Measurements from ENCODE around the gene SEPTIN8.

SEPTIN8 gene

DNA sequence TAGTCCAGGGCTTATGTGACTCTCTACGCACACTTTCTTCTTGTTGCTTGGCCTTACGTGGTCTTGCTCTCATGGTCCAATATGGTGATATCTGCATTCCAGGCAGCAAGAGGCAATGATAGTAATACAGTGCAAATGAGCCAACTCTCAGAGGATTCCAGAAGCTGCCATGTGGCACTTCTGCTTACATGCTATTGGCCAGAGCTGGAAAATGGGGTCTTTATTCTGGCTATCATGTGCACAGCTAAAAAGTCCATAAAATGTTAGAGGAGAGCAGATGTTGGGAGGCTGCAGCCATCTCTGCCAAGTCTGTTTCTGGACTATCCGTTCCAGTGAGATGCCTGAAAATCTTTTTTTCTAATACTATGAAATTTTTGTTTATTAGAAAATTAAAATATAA, 2.9 kb upstream of the SEPTIN8 start:
- Histone ChIP-seq H3K36me3 (ENCODE audit: control insufficient read depth, insufficient read depth, low read length) (no peaks in the 10 kb centered on the region), H3K4me3 (ENCODE audit: extremely low read depth, insufficient read depth, low read length, poor library complexity, severe bottlenecking) (no peak overlapping the region), H3K4me1 (ENCODE audit: control insufficient read depth, insufficient read depth, low read length, poor library complexity, severe bottlenecking) (peaks cover 20% of the 10 kb centered on the region), H3K27ac (ENCODE audit: low read depth, low read length, severe bottlenecking) (no peak overlapping the region), H3K9me3 (ENCODE audit: control insufficient read depth, low read length) (no peaks in the 10 kb centered on the region)
- WGBS, 2 experiments (ENCODE audit: insufficient coverage in 2 of 2) = 93 to 94% methylated on average over 2 of the region's 3 CpGs

GRCh38 chr5:132778856-132779255, 1.8 kb upstream of the SEPTIN8 start:
- Histone ChIP-seq H3K36me3 (ENCODE audit: control insufficient read depth, insufficient read depth, low read length) (no peaks in the 10 kb centered on the region), H3K4me3 (ENCODE audit: extremely low read depth, insufficient read depth, low read length, poor library complexity, severe bottlenecking) (no peak overlapping the region), H3K9me3 (ENCODE audit: control insufficient read depth, low read length) (no peaks in the 10 kb centered on the region), H3K27ac (ENCODE audit: low read depth, low read length, severe bottlenecking) (no peak overlapping the region), H3K4me1 (ENCODE audit: control insufficient read depth, insufficient read depth, low read length, poor library complexity, severe bottlenecking) (peaks cover 20% of the 10 kb centered on the region)
- WGBS, 2 experiments (ENCODE audit: insufficient coverage in 2 of 2) = 89 to 100% methylated on average over 3 to 4 of the region's 5 CpGs

GRCh38 chr5:132778129-132778528, 1.1 kb upstream of the SEPTIN8 start:
- H3K4me1 ChIP-seq (ENCODE audit: control insufficient read depth, insufficient read depth, low read length, poor library complexity, severe bottlenecking) = peaks cover 16% of the 10 kb centered on the region
- no peaks in the 10 kb centered on the region for H3K36me3 ChIP-seq (ENCODE audit: control insufficient read depth, insufficient read depth, low read length)
- WGBS, 2 experiments (ENCODE audit: insufficient coverage in 2 of 2) = 81 to 87% methylated on average over 3 of the region's 4 CpGs
- no peaks in the 10 kb centered on the region for H3K9me3 ChIP-seq (ENCODE audit: control insufficient read depth, low read length)
- H3K4me3 ChIP-seq (ENCODE audit: extremely low read depth, insufficient read depth, low read length, poor library complexity, severe bottlenecking) = no peak overlapping the region
- H3K27ac ChIP-seq (ENCODE audit: low read depth, low read length, severe bottlenecking) = no peak overlapping the region

DNA sequence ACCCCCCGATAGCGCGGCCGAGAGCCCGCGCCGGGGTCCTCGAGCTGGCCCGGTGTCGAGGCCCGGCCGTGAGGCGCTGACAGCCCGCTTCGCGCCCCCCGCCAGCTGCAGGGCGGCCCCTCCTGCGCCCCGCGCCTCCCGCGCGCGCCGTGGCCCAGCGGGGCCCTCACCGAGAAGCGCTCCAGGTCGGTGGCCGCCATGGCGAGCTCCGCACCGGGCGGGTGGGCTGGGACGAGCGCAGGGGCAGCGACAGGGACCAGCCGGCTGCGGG, 166 bp downstream of the SEPTIN8 start:
- WGBS, 2 experiments (ENCODE audit: insufficient coverage in 2 of 2) = 0% methylated on average over 30 to 37 of the region's 40 CpGs
- no peak overlapping the region for H3K27ac ChIP-seq (ENCODE audit: low read depth, low read length, severe bottlenecking)
- H3K9me3 ChIP-seq (ENCODE audit: control insufficient read depth, low read length) = no peaks in the 10 kb centered on the region
- H3K36me3 ChIP-seq (ENCODE audit: control insufficient read depth, insufficient read depth, low read length) = no peaks in the 10 kb centered on the region
- H3K4me3 ChIP-seq (ENCODE audit: extremely low read depth, insufficient read depth, low read length, poor library complexity, severe bottlenecking) = peak overlapping the region; percentile 68
- H3K4me1 ChIP-seq (ENCODE audit: control insufficient read depth, insufficient read depth, low read length, poor library complexity, severe bottlenecking) = peaks cover 19% of the 10 kb centered on the region

GRCh38 chr5:132776131-132776937, 705 bp downstream of the SEPTIN8 start:
- Histone ChIP-seq H3K36me3 (ENCODE audit: control insufficient read depth, insufficient read depth, low read length) (no peaks in the 10 kb centered on the region), H3K9me3 (ENCODE audit: control insufficient read depth, low read length) (no peaks in the 10 kb centered on the region), H3K4me1 (ENCODE audit: control insufficient read depth, insufficient read depth, low read length, poor library complexity, severe bottlenecking) (peaks cover 18% of the 10 kb centered on the region), H3K27ac (ENCODE audit: low read depth, low read length, severe bottlenecking) (no peak overlapping the region), H3K4me3 (ENCODE audit: extremely low read depth, insufficient read depth, low read length, poor library complexity, severe bottlenecking) (peak overlapping the region; percentile 68)
- WGBS, 2 experiments (ENCODE audit: insufficient coverage in 2 of 2) = 4 to 5% methylated on average over 17 to 32 of the region's 39 CpGs

- H3K27ac ChIP-seq (ENCODE audit: low read depth, low read length, severe bottlenecking) = peak overlapping the region; percentile 19
Observed at GRCh38 chr5:132775476-132775961, 1.5 kb downstream of the SEPTIN8 start.

GRCh38 chr5:132774896-132775295, 2.1 kb downstream of the SEPTIN8 start:
- no peak overlapping the region for H3K27ac ChIP-seq (ENCODE audit: low read depth, low read length, severe bottlenecking)
- no peak overlapping the region for H3K4me3 ChIP-seq (ENCODE audit: extremely low read depth, insufficient read depth, low read length, poor library complexity, severe bottlenecking)
- H3K36me3 ChIP-seq (ENCODE audit: control insufficient read depth, insufficient read depth, low read length) = peaks cover 2% of the 10 kb centered on the region
- peaks cover 27% of the 10 kb centered on the region for H3K4me1 ChIP-seq (ENCODE audit: control insufficient read depth, insufficient read depth, low read length, poor library complexity, severe bottlenecking)
- 96 to 100% methylated on average over 4 to 5 of the region's 5 CpGs for WGBS, 2 experiments (ENCODE audit: insufficient coverage in 2 of 2)
- H3K9me3 ChIP-seq (ENCODE audit: control insufficient read depth, low read length) = no peaks in the 10 kb centered on the region

More at GRCh38 chr5:132775476-132775961, 1.5 kb downstream of the SEPTIN8 start:
- H3K4me3 ChIP-seq (ENCODE audit: extremely low read depth, insufficient read depth, low read length, poor library complexity, severe bottlenecking) = no peak overlapping the region
- peaks cover under 1% of the 10 kb centered on the region for H3K36me3 ChIP-seq (ENCODE audit: control insufficient read depth, insufficient read depth, low read length)
- peaks cover 26% of the 10 kb centered on the region for H3K4me1 ChIP-seq (ENCODE audit: control insufficient read depth, insufficient read depth, low read length, poor library complexity, severe bottlenecking)
- WGBS, 2 experiments (ENCODE audit: insufficient coverage in 2 of 2) = 88 to 92% methylated on average over 4 to 6 of the region's 7 CpGs
- no peaks in the 10 kb centered on the region for H3K9me3 ChIP-seq (ENCODE audit: control insufficient read depth, low read length)

GRCh38 chr5:132774406-132774805, 2.6 kb downstream of the SEPTIN8 start:
- Histone ChIP-seq H3K9me3 (ENCODE audit: control insufficient read depth, low read length) (no peaks in the 10 kb centered on the region), H3K4me1 (ENCODE audit: control insufficient read depth, insufficient read depth, low read length, poor library complexity, severe bottlenecking) (peaks cover 27% of the 10 kb centered on the region), H3K27ac (ENCODE audit: low read depth, low read length, severe bottlenecking) (no peak overlapping the region), H3K4me3 (ENCODE audit: extremely low read depth, insufficient read depth, low read length, poor library complexity, severe bottlenecking) (no peak overlapping the region), H3K36me3 (ENCODE audit: control insufficient read depth, insufficient read depth, low read length) (peaks cover 2% of the 10 kb centered on the region)
- 100% methylated on average over 2 of the region's 3 CpGs for WGBS, 2 experiments (ENCODE audit: insufficient coverage in 2 of 2)

DNA sequence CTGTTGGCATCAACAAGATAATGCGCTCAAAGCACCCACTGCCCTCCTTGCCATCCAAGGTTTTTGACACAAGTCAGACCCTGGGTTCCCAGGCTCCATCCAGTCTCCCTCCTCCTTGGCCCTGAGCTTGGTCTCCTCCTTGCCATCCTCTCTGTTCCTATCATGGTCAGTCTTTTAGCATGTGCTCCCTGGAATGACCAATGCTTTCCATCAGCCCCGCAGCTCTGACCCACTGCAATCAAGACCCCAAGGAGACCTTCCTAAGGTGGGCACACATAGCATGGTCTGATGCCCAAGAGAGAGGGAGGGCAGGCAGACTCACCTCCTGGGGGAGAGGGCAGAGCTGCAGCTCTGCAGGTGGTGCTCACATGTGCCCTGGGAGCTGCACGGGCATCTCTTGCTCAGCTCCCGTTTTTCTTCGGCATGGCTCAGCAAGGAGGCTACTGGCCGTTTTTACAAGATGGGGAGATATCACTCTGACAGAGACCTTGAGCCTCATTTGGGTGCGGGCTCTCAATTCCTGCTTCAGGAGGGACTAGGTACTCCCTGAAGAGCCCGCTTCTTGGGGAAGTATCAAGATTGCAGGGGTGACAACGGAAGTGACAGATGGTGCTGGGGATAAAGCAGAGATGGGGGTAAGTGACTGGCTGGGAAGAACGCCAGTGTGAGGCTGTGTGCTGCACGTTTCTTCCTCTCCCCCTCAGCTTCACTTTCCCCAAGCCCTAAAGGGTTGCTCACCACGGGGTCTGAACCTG, 3.3 kb downstream of the SEPTIN8 start:
- H3K27ac ChIP-seq (ENCODE audit: low read depth, low read length, severe bottlenecking) = no peak overlapping the region
- H3K4me1 ChIP-seq (ENCODE audit: control insufficient read depth, insufficient read depth, low read length, poor library complexity, severe bottlenecking) = peaks cover 27% of the 10 kb centered on the region
- peaks cover 2% of the 10 kb centered on the region for H3K36me3 ChIP-seq (ENCODE audit: control insufficient read depth, insufficient read depth, low read length)
- WGBS, 2 experiments (ENCODE audit: insufficient coverage in 2 of 2) = 91% methylated on average over 9 to 11 of the region's 12 CpGs
- H3K9me3 ChIP-seq (ENCODE audit: control insufficient read depth, low read length) = no peaks in the 10 kb centered on the region
- H3K4me3 ChIP-seq (ENCODE audit: extremely low read depth, insufficient read depth, low read length, poor library complexity, severe bottlenecking) = no peak overlapping the region

DNA sequence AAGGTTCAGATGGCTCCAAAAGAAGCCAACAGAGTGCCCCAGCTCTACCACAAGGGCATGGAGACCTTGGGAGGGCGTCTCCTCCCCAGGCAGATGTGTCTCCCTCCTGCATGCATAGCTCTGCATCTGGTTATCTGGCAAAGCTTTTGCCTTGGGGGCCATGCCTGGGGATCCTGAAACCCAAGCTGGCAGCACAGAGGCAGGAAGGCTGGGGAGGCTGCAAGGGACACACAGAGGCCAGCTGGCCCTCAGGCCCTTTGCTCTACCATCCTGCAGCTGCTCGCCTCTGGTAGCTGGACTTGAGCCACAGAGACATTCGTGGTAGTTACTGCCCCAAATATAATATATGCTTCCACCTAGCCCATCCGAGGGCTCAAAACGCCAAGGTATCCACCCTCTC, 3.9 kb downstream of the SEPTIN8 start:
- Histone ChIP-seq H3K36me3 (ENCODE audit: control insufficient read depth, insufficient read depth, low read length) (peaks cover 2% of the 10 kb centered on the region), H3K4me3 (ENCODE audit: extremely low read depth, insufficient read depth, low read length, poor library complexity, severe bottlenecking) (no peak overlapping the region), H3K27ac (ENCODE audit: low read depth, low read length, severe bottlenecking) (no peak overlapping the region), H3K4me1 (ENCODE audit: control insufficient read depth, insufficient read depth, low read length, poor library complexity, severe bottlenecking) (peaks cover 29% of the 10 kb centered on the region), H3K9me3 (ENCODE audit: control insufficient read depth, low read length) (no peaks in the 10 kb centered on the region)
- 86 to 96% methylated on average over 4 of the region's 5 CpGs for WGBS, 2 experiments (ENCODE audit: insufficient coverage in 2 of 2)
